GM19023 (cell line): Measurements from ENCODE around the gene TLL1.

Experiments used
- ATAC-seq: cut with Tn5 transposase; IDR thresholded peaks from one replicate; pipeline ENCODE4 v1.9.1; 2021; ENCODE audit warnings: mild to moderate bottlenecking, moderate library complexity; ENCODE audit not compliant: unreplicated experiment

The TLL1 gene

DNA sequence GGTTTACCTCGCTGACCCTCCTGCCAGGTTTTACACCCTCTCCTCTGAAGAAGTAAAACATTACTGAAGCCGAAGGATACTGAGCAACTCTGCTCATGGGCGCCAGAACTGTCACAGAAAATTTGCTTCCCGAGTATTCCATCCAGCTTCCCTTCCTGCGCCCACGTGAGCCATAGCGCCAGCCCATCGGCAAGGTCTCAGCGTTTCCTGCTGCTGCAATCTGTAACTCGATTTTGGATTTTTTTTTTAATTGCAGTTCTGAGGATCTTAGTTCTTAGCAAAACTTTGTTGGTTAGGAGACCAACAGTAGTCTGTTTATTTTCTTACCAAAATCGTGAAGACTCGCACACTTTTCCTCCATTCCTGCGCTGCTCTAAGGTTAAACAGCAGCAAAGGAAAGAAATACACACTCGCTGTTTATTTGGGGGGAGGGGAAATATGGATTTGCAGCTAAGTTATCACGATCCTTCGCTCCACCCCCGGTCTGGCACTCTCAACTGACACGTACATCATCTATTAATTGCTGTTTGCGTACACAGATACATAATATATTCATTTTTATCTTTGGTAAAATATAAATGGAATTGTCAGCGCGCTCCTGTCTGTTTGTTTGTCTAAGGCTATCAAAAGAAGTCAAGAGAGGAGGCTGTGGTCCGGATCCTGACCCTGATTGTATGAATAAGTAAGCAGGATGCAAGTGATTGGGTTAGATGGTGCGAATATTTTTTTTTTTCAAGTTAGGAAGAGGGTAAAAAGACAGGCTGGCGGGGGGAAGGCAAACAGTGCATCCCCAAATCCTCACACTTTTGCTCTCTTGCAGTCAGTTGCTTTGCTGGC is at the start of gene TLL1:
Gene TLL1 (plus strand): TSS at position 777 of the 837 bp plus-strand sequence. CDS start 668 bp downstream, outside the sequence.
- ATAC-seq, result no peak

DNA sequence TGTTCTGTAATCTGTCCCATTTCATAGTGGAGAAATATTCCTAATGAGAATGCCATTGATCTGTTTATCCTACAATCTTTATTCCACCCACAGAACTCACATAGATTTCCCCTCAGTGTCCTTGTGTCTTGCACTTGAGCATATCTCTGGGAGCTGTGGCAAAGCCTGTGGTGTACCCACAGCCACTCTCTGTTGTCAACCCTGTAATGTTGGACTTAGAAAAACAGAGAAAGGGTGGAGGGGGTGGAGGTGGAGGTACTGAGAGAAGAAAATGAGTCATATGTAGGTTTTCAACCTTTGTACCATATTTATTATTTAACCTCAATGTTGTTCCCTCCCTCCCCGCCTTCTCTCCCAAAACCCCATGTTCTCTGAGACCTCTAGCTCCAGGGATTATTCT is 46.9 kb upstream of the TLL1 start:
- ATAC-seq, result no peak

DNA sequence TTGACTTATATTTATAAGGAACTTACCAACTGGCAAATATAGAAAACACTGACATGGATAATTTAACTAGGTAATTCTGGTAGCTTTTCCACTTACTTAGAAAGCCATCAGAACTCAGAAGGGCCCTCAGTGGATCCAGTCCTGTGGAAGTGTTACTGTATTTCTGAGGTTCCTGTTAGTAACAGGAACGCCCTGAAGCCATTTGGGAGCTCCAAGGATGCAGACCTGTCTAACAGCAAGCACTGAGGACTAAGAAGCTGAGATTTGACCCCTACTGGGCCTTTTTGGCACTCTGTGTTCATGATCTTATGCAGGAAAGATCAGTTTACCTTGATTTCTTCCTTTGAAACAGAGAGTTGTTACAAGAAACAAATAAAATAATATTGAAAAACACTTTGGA is 46.0 kb upstream of the TLL1 start:
- no peak for ATAC-seq

DNA sequence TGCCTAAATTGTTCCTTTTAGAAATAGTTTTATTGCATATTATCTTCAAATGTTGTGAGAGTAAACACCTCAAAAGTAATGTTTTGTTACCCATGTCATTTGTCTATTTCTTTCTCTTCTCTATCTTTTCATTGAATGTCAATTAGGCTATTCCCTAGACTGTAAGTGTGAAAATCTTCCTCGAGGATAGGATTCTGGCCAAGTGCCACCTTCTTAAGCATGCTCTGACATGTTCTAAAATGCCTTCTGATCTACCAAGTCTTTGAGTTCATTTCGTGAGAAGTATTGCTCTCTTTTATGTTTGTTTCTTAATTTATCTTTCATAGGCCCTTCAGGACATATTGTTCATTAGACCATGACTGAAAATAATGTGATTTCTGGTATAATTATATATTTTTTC is 44.1 kb upstream of the TLL1 start:
- ATAC-seq, result no peak

DNA sequence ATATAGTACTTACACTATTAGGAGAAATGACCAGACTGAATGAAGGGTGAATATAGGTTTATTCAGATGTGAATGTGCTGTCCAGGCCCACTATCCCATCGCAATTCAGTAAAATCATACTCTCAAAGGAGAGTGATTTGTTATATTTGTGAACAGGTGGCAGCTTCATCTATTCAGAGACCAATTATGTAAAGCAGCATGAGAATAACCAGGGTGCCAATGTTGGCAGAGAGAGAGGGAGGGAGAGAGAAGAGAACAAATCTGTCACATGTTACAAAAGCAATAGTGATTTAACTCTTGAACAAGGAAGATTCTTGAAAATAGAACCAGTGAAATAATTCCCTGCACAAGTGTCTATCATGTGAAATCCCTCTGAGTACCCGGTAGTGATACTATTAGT is 38.9 kb upstream of the TLL1 start:
- no peak for ATAC-seq

DNA sequence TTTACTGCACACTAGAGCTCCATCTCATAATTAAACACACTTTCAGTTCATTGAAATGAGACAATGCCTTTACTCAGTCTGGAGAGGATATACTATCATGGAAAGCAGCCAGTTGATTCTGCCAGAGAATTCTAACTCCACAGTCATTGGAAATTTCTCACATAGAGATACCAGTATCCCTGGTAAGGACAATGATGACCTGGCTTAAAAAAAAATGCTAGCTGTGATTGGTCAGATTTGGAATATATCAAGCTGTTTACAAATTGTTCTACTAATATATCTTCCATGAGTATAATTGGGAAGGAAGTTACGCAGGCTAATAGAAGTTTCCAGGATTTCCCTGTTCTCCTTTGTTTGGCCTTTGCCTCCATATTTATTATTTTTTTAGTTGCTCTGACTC is 34.5 kb upstream of the TLL1 start:
- no peak for ATAC-seq

DNA sequence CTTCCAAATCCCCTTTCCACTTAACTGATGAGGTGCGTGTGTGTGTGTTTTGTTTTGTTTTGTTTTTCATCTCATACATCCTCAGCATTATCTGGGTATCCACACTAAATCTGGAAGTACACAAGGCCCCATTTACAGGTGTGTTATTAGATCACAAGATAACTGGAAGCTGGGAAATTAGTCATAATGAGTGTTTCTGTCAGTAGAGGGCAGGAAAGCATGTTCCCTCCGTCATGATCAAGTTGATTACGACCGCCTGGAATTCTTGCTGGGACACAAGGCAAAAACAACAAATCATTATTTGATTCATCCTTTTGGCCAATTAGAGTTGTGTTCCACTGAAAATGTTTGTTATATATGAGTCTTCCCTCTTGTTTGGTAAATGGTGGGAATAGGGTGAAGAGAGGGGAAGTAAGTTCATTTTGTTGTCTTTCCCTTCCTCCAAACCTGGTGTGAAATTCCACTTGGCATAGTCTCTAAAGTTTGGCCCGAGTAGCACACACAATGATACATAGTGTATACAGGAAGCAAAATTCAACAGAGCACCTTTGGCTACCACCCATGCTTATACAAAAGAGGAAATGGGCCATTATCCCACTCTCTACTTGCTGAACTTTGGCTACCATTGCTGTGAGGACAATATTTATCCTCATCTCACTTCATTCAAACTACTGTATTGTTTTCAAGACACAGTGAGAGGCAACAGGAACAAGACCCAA is 33.3 kb upstream of the TLL1 start:
- no peak for ATAC-seq

DNA sequence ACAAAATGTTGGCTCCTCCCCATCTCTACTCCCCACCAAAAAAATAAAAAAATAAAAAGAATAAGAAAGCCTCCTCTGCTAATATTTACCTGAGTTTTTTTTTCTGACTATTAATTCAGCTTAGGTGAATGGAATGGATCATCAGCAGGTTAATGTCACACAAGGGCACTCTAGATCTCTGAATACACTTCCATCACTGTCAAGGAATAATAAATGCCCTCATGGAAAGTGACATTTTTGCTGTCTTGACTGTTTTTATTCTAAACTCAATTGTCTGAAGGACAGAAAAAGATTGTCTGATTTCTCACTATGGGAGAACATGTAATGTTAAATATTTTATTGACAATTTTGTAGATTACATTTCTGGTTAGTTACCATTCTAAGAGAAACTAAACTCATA is 30.4 kb upstream of the TLL1 start:
- no peak for ATAC-seq

DNA sequence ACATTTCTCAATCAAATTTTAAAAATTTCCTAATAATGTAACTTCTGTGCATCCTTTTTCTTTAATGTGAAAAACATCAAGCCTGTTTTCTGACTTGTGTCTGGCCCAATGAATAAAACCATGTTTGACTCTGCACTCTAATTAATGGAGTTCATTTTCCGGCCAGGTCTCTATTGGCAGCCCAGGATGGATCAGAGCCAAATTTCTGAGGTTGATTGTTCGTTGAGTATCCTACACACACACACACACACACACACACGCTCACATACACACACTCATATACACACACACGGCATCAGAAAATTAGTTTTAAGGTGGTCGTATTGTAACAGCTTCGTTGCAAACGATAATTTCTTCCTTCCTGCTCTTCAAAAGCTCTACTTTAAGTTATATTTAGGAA is 28.9 kb upstream of the TLL1 start:
- no peak for ATAC-seq

DNA sequence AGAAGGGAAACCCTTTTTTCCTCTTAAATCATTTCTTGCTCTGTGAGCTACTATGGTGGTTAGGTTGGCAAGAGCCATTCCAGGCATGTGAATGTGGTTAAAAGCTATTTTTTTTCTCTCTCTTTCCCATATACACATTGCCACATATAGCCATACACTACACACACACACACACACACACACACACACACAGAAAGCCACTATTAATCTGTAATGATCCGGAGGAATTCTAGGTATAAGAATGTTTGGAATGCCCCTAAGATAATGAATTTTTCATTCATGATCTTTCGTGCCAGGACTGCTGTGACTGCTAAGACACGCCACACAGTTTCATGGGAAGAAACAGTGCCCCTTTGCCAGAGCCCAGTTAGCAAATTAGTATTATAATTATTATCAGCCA is 21.8 kb upstream of the TLL1 start:
- no peak for ATAC-seq

DNA sequence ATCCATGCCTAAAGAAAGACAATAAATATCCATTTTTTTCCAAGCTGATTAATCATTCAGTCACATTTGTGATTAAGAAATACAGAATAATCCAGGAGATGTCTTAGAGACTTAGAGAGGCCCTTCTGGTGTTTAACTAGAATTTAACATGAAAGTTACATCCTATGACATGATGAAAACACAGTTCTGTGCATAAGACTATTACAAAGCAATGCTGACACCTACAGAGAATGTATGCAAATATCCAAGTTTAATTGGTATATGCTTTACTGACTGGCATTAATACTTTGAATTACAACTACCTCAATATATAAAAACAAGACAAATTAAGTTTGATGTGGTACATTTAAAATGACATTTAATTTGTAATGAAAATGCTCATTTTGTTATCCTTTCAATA is 17.8 kb upstream of the TLL1 start:
- ATAC-seq, result no peak

DNA sequence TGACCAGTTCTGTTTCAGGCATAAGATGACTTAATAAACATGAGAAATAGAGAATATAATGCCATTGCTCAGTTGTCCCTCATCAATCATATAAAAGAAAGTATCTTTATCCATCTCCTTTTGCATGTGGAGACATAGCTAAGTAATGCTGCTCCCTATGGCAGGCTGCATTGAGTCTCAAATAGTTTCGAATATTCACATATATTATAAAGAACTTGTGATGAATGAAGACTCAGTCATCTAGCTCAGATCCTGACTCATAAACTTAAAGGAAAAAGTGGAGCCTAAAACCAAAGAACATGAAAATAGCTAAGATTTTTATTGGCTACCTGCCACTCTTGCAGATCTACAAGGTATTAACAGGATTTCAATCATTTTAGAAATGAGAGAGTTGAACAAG is 11.7 kb upstream of the TLL1 start:
- no peak for ATAC-seq

DNA sequence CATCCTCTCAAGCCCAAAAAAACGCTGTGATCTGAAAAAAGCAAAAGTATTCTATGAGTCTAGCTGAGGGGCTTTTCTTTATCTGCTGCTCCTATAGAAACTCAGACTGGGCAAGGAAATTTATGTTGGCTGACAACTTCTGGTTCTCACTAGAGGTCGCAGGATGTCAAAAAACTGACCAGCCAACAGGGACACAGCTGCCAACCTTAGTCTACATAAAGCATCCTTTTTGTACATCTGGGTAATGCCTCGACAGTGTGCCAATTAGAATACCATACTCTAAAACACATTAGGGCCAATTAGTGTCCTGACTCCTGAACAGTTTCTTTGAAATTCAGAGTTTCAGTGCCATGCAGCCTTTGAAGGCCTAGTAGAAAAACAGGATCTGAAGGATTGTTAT is 8.8 kb upstream of the TLL1 start:
- no peak for ATAC-seq

DNA sequence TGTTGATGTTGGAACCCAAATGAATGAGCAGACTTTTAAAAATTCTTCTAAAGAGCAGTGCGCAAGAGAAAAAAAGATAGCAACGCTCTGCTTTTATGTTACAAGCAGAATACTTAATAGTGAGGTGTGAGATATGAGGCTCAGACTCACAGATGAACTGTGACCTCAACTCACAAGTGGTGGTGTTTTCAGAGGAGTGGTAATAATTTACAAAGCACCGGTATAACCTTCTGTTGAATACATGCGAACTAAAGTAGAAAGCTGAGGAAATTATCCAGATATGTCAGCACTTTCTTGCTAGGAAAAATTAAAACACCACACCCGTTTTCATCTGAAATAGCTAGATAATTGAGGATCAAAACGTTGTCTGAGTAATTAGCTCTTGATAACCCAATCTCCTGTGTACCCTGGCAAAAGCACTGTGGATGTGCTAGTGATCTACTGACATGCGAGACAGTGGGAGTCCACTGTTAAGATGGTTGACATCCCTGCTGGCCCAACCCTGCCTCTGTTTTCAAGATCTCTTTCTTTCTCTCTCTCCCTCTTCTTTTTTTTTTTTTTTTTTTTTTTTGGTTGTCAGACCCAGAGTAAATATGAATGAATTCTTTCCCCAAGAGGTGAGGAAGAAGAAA is 6.9 kb upstream of the TLL1 start:
- no peak for ATAC-seq

DNA sequence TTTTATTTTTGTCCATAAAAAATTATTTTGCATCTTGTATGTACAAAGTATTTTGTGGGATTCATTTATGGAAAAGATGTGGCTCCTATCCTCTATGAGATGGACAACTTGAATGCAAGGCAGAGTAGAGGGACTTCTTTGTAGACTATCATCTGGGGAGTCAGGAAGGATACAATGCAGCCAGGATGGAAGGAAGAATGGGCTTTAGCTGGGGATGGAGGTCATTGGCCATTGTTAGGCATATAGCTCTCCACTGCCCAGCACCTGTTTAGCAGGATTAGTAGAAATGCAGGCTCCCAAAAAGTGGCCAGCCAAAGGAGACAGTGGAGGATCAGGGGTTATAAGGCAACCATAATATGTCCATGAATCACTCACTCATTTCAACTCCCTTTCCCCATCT is 5.1 kb upstream of the TLL1 start:
- ATAC-seq, result no peak

DNA sequence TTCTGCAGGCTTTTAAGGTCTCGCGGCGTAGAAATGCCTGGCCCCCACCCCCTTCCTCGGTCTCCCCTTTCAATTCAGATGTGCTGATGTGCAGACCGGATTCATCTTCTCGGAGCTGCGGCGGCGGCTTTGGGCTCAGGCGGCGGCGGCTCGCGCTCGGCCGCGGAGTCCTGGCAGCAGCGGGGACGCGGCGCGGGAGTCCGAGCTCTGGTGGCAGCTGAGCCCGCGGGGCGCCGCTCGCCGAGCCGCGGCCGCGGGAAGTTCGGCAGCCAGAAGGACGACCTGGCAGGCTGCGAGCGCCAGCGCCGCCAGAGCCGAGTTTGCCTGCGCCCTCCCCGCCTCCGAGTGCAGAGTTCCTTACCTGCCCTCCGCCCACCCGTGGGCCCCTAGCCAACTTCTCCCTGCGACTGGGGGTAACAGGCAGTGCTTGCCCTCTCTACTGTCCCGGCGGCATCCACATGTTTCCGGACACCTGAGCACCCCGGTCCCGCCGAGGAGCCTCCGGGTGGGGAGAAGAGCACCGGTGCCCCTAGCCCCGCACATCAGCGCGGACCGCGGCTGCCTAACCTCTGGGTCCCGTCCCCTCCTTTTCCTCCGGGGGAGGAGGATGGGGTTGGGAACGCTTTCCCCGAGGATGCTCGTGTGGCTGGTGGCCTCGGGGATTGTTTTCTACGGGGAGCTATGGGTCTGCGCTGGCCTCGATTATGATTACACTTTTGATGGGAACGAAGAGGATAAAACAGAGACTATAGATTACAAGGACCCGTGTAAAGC is 448 bp downstream of the TLL1 start:
- ATAC-seq, result no peak

DNA sequence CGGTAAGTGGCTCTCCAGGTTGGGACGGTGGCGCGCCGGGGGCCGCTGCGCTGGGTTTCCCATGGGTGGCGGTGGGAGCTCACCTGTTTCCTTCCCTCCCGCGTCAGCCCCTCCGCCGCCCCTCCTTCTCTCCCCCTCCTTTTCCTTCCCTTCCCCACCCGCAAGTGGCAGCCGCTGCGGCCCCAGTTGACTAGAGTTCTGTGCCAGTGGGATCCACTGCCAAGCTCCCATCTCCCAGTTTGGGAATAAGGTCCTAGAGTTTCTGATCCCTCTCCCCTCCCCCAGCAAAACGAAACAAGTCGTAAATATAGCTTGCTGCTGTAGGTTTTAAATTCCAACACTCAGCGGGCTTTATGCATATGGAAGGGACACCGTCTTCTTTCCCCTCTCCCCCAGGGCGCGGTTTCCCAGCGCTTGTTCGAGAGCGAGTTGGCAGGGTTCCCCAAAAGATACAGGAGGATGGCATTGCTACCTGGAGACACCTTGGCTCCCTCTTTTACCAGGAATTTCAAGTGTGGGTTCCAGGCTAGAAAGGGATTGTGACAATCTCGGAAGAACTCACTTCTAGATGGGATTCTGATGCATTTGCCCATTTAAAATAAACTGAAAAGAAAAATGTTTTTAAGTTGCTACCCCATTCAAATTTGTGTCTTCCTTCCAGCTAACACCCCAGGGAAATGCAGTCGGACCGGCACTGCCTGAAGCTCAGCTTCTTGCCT is 1.2 kb downstream of the TLL1 start:
- ATAC-seq, result no peak

DNA sequence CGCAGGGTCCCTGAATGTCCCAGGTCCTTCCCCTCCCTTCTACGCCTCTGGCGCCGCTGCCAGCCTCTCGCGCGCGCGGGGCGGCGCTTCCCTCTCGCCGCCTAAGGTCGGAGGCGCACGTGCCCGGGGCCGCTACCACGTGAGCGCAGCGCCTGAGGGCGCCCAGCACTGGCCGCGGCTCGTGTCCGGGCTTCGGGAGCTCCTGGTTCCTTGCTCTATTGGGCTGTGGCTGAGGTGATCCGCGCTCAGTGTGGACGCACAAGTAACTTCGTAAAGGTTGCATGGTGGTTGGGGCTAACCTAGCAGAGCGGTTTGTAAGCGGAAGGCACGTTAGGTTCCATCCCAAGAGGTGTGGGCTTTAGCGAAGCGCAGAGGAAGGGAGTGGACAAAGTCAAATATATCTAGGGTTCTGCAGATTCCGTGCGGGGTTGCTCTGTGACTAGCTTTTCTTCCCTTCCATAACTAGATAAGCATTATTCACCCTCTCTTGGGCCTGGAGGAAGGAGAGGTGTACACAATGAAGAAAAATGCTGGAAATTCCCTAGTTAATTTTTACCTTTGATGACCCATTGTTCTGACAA is 1.8 kb downstream of the TLL1 start:
- no peak for ATAC-seq

DNA sequence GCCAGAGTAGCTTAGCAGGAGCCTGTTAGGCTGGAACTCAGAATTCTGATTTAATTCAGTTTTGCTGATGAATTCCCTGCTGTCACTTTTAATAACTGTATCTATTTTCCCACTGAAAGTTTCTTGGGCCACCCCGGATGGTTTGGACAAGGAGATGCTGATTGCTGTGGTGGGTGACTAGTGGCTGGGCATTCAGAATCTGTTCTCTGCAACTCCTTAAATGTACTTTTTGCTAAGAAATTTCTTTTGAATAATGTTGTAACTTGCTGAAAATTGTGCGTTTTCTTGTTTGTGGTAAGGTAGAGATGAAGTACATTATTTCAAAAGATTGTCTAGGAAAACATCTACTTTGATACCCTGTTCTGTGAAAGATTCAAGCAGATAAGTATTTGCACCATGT is 2.4 kb downstream of the TLL1 start:
- ATAC-seq, result no peak

DNA sequence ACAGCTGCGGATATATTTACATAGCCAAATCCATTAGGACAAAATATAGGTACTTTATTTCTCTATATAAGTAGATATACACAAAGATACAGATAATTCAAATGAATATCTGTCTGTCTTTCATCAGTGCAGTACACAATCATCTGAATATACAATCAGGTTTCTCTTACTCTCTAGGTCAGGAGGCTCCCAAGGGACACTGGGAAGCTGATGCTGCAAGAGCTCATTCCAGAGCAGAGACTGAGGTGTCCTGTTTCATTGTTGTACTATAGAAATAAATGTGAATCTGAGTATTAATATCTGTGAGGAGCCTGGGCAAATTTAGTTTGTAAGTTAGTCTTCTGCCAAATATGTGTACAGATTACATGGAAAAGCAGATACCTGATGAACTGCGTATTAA is 4.2 kb downstream of the TLL1 start:
- ATAC-seq, result no peak
